ENCODE data around the gene PDK2.

DNA sequence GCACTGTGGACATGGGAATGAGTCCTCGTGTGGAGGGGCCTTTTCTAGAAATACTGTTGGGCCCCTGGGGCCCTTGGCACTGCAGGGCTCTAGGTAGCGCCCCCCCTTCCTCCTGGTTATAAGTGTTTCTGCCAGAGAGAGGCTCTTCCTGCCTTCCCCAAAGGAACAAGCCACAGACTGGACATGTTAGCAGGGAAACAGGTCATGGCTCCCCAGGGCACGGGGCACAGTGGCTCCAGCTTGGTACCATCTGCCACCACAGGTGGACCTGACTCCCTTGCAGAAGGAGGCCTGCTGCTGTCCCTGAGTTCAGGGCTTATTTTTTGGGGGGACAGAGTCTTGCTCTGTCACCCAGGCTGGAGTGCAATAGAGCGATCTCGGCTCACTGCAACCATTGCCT, 8.8 kb downstream of the PDK2 start:
- TF ChIP-seq SUZ12 (IDR thresholded peaks at IDR 0.05) (no peak), SP1 (IDR thresholded peaks at IDR 0.05) (no peak), FOXA1 (IDR thresholded peaks at IDR 0.05) (no peak), TARDBP (IDR thresholded peaks at IDR 0.05) (no peak), LEF1 (IDR thresholded peaks at IDR 0.05; ENCODE audit: borderline replicate concordance) (no peak), FOXK2 (IDR thresholded peaks at IDR 0.05) (no peak), ARNT (IDR thresholded peaks at IDR 0.05) (no peak), FOXM1 (IDR thresholded peaks at IDR 0.05; ENCODE audit: borderline replicate concordance) (no peak), BHLHE40 (IDR thresholded peaks at IDR 0.05; ENCODE audit: borderline replicate concordance) (no peak)
- TF ChIP-seq, protein P1, sequence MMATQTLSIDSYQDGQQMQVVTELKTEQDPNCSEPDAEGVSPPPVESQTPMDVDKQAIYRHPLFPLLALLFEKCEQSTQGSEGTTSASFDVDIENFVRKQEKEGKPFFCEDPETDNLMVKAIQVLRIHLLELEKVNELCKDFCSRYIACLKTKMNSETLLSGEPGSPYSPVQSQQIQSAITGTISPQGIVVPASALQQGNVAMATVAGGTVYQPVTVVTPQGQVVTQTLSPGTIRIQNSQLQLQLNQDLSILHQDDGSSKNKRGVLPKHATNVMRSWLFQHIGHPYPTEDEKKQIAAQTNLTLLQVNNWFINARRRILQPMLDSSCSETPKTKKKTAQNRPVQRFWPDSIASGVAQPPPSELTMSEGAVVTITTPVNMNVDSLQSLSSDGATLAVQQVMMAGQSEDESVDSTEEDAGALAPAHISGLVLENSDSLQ (IDR thresholded peaks at IDR 0.05), result no peak

All from HEK293T (cell line).